ENCODE data around the gene C2orf69. TPM values are rescaled to one million over a fixed set of nuclear protein-coding genes. Genes with fewer than 3 reads are reported as not detected.

C2orf69 gene
- total RNA-seq, 1 experiment from 2014 or later, result 29.9 TPM

DNA sequence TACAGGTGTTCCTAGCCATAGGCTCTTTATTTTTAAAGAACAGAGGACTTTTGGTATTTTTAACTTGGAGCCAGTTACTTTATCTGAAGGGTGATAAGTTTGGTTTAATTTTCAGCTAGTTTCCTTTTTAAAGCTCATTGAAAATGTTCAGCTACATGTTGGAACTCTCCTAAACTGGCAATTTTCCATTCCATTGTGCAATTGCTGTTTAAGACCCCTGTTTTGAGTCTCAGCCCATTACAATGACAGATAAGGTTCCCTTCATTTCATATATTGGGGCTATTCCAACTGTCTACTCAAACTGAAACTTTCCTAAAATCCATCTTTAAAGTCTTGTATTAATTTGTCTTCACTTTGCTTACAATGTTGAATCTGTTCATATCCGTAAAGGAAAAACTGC, 55.9 kb downstream of the C2orf69 start:
- ChIA-PET CTCF (interaction anchor here (1.1 kb wide), 1 partner anchor 13 kb away, joined by 3 read pairs; no protein-coding TSS in a partner anchor), POLR2A (no interaction called here)
- Mint-ChIP-seq H3K4me1 (no peaks in the 10 kb centered on the region), H3K9me3 (no peaks in the 10 kb centered on the region), H3K36me3 (peaks cover 22% of the 10 kb centered on the region), H3K27me3 (ENCODE audit: low read depth) (no peaks in the 10 kb centered on the region), H3K27ac (no peak overlapping the region), H3K4me3 (no peak overlapping the region)
- DNase-seq (ENCODE audit: low spot score) (no peak), ATAC-seq (no peak)
- TF ChIP-seq ATF1 (CRISPR knock-in tag; IDR thresholded peaks at IDR 0.05), result no peak
- TF ChIP-seq NR3C1 (CRISPR knock-in tag; conservative IDR thresholded peaks at IDR 0.05; ENCODE audit: low read depth), result no peak
- TF ChIP-seq, protein P1, sequence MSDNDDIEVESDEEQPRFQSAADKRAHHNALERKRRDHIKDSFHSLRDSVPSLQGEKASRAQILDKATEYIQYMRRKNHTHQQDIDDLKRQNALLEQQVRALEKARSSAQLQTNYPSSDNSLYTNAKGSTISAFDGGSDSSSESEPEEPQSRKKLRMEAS (CRISPR knock-in tag; IDR thresholded peaks at IDR 0.05), result no peak
- TF ChIP-seq, protein P2, sequence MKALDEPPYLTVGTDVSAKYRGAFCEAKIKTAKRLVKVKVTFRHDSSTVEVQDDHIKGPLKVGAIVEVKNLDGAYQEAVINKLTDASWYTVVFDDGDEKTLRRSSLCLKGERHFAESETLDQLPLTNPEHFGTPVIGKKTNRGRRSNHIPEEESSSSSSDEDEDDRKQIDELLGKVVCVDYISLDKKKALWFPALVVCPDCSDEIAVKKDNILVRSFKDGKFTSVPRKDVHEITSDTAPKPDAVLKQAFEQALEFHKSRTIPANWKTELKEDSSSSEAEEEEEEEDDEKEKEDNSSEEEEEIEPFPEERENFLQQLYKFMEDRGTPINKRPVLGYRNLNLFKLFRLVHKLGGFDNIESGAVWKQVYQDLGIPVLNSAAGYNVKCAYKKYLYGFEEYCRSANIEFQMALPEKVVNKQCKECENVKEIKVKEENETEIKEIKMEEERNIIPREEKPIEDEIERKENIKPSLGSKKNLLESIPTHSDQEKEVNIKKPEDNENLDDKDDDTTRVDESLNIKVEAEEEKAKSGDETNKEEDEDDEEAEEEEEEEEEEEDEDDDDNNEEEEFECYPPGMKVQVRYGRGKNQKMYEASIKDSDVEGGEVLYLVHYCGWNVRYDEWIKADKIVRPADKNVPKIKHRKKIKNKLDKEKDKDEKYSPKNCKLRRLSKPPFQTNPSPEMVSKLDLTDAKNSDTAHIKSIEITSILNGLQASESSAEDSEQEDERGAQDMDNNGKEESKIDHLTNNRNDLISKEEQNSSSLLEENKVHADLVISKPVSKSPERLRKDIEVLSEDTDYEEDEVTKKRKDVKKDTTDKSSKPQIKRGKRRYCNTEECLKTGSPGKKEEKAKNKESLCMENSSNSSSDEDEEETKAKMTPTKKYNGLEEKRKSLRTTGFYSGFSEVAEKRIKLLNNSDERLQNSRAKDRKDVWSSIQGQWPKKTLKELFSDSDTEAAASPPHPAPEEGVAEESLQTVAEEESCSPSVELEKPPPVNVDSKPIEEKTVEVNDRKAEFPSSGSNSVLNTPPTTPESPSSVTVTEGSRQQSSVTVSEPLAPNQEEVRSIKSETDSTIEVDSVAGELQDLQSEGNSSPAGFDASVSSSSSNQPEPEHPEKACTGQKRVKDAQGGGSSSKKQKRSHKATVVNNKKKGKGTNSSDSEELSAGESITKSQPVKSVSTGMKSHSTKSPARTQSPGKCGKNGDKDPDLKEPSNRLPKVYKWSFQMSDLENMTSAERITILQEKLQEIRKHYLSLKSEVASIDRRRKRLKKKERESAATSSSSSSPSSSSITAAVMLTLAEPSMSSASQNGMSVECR (CRISPR knock-in tag; IDR thresholded peaks at IDR 0.05; ENCODE audit: borderline replicate concordance), result no peak
- TF ChIP-seq, protein P3, sequence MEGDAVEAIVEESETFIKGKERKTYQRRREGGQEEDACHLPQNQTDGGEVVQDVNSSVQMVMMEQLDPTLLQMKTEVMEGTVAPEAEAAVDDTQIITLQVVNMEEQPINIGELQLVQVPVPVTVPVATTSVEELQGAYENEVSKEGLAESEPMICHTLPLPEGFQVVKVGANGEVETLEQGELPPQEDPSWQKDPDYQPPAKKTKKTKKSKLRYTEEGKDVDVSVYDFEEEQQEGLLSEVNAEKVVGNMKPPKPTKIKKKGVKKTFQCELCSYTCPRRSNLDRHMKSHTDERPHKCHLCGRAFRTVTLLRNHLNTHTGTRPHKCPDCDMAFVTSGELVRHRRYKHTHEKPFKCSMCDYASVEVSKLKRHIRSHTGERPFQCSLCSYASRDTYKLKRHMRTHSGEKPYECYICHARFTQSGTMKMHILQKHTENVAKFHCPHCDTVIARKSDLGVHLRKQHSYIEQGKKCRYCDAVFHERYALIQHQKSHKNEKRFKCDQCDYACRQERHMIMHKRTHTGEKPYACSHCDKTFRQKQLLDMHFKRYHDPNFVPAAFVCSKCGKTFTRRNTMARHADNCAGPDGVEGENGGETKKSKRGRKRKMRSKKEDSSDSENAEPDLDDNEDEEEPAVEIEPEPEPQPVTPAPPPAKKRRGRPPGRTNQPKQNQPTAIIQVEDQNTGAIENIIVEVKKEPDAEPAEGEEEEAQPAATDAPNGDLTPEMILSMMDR (IDR thresholded peaks at IDR 0.05), result no peak
- TF ChIP-seq JUN (CRISPR knock-in tag; IDR thresholded peaks at IDR 0.05), result no peak
- TF ChIP-seq JAZF1 (CRISPR knock-in tag; IDR thresholded peaks at IDR 0.05), result no peak
- TF ChIP-seq, protein P4, sequence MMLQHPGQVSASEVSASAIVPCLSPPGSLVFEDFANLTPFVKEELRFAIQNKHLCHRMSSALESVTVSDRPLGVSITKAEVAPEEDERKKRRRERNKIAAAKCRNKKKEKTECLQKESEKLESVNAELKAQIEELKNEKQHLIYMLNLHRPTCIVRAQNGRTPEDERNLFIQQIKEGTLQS (CRISPR knock-in tag; conservative IDR thresholded peaks at IDR 0.05), result no peak
- TF ChIP-seq ZNF423 (CRISPR knock-in tag; IDR thresholded peaks at IDR 0.05), result no peak
- TF ChIP-seq, protein P5, sequence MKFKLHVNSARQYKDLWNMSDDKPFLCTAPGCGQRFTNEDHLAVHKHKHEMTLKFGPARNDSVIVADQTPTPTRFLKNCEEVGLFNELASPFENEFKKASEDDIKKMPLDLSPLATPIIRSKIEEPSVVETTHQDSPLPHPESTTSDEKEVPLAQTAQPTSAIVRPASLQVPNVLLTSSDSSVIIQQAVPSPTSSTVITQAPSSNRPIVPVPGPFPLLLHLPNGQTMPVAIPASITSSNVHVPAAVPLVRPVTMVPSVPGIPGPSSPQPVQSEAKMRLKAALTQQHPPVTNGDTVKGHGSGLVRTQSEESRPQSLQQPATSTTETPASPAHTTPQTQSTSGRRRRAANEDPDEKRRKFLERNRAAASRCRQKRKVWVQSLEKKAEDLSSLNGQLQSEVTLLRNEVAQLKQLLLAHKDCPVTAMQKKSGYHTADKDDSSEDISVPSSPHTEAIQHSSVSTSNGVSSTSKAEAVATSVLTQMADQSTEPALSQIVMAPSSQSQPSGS (CRISPR knock-in tag; IDR thresholded peaks at IDR 0.05; ENCODE audit: borderline replicate concordance, low read depth), result no peak
- TF ChIP-seq NFYB (CRISPR knock-in tag; conservative IDR thresholded peaks at IDR 0.05; ENCODE audit: low read depth), result no peak
- TF ChIP-seq, protein P6, sequence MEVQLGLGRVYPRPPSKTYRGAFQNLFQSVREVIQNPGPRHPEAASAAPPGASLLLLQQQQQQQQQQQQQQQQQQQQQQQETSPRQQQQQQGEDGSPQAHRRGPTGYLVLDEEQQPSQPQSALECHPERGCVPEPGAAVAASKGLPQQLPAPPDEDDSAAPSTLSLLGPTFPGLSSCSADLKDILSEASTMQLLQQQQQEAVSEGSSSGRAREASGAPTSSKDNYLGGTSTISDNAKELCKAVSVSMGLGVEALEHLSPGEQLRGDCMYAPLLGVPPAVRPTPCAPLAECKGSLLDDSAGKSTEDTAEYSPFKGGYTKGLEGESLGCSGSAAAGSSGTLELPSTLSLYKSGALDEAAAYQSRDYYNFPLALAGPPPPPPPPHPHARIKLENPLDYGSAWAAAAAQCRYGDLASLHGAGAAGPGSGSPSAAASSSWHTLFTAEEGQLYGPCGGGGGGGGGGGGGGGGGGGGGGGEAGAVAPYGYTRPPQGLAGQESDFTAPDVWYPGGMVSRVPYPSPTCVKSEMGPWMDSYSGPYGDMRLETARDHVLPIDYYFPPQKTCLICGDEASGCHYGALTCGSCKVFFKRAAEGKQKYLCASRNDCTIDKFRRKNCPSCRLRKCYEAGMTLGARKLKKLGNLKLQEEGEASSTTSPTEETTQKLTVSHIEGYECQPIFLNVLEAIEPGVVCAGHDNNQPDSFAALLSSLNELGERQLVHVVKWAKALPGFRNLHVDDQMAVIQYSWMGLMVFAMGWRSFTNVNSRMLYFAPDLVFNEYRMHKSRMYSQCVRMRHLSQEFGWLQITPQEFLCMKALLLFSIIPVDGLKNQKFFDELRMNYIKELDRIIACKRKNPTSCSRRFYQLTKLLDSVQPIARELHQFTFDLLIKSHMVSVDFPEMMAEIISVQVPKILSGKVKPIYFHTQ (CRISPR knock-in tag; IDR thresholded peaks at IDR 0.05), result no peak
- TF ChIP-seq GRHL2 (CRISPR knock-in tag; IDR thresholded peaks at IDR 0.05; ENCODE audit: insufficient replicate concordance, severe bottlenecking), result no peak
- TF ChIP-seq ZNF219 (CRISPR knock-in tag; IDR thresholded peaks at IDR 0.05; ENCODE audit: borderline replicate concordance), result no peak
- TF ChIP-seq ESRRA (CRISPR knock-in tag; IDR thresholded peaks at IDR 0.05; ENCODE audit: borderline replicate concordance), result no peak
- TF ChIP-seq, protein P7, sequence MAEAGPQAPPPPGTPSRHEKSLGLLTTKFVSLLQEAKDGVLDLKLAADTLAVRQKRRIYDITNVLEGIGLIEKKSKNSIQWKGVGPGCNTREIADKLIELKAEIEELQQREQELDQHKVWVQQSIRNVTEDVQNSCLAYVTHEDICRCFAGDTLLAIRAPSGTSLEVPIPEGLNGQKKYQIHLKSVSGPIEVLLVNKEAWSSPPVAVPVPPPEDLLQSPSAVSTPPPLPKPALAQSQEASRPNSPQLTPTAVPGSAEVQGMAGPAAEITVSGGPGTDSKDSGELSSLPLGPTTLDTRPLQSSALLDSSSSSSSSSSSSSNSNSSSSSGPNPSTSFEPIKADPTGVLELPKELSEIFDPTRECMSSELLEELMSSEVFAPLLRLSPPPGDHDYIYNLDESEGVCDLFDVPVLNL (CRISPR knock-in tag; IDR thresholded peaks at IDR 0.05; ENCODE audit: borderline replicate concordance, low read depth), result no peak
- no peak for TF ChIP-seq KAT7 (CRISPR knock-in tag; IDR thresholded peaks at IDR 0.05; ENCODE audit: borderline replicate concordance)
- no peak for TF ChIP-seq ZBTB21 (CRISPR knock-in tag; IDR thresholded peaks at IDR 0.05; ENCODE audit: borderline replicate concordance)
- TF ChIP-seq GTF2I (CRISPR knock-in tag; conservative IDR thresholded peaks at IDR 0.05), result no peak
- no peak for TF ChIP-seq TEAD4 (CRISPR knock-in tag; IDR thresholded peaks at IDR 0.05)

Measured in WTC11 (cell line).